A375 (cell line): ENCODE measurements around the gene DBF4. TPM values are rescaled to one million over a fixed set of nuclear protein-coding genes. Genes with fewer than 3 reads are reported as not detected.

ENCODE experiments used
- total RNA-seq: library from RNA; depleted of rRNA; stranded (reverse); fragments of >200 nt; shearing (Covaris generic); gene quantifications from 2 replicates; pipeline ENCODE4 v1.2.3, GENCODE V29; 2014; rRNA removed

The DBF4 gene
- total RNA-seq = 55.4 and 72.2 TPM in 2 replicates

GRCh38 chr7:87876040-87876868 is at the start of gene DBF4, which contains the start of gene SLC25A40:
Gene DBF4 (plus strand): TSS chr7:87876493. CDS start chr7:87876733, 240 bp downstream.
Gene SLC25A40 (minus strand): TSS chr7:87876360. CDS start chr7:87858727, 17,633 bp downstream.

GRCh38 chr7:87933953-87934698 is 57.8 kb downstream of the DBF4 start, which contains the start of gene ADAM22:
Gene ADAM22 (plus strand): TSS chr7:87934251. CDS start chr7:87934466, 215 bp downstream.

Other genes starting within 250 kb of the DBF4 start
- gene RUNDC3B, start 248.1 kb upstream of the DBF4 start, total RNA-seq = 0.26 and 1.0 TPM in 2 replicates
- 4.9 and 7.5 TPM in 2 replicates for gene SLC25A40, start 133 bp upstream of the DBF4 start, total RNA-seq
- 7.2 and 7.4 TPM in 2 replicates for gene ADAM22, start 57.8 kb downstream of the DBF4 start, total RNA-seq